GM19351 (cell line): Measurements from ENCODE around the gene FGF18.

Experiments used
- ATAC-seq: cut with Tn5 transposase; IDR thresholded peaks from one replicate; pipeline ENCODE4 v1.9.1; 2021; ENCODE audit warnings: mild to moderate bottlenecking, moderate library complexity; ENCODE audit not compliant: unreplicated experiment

The FGF18 gene

DNA sequence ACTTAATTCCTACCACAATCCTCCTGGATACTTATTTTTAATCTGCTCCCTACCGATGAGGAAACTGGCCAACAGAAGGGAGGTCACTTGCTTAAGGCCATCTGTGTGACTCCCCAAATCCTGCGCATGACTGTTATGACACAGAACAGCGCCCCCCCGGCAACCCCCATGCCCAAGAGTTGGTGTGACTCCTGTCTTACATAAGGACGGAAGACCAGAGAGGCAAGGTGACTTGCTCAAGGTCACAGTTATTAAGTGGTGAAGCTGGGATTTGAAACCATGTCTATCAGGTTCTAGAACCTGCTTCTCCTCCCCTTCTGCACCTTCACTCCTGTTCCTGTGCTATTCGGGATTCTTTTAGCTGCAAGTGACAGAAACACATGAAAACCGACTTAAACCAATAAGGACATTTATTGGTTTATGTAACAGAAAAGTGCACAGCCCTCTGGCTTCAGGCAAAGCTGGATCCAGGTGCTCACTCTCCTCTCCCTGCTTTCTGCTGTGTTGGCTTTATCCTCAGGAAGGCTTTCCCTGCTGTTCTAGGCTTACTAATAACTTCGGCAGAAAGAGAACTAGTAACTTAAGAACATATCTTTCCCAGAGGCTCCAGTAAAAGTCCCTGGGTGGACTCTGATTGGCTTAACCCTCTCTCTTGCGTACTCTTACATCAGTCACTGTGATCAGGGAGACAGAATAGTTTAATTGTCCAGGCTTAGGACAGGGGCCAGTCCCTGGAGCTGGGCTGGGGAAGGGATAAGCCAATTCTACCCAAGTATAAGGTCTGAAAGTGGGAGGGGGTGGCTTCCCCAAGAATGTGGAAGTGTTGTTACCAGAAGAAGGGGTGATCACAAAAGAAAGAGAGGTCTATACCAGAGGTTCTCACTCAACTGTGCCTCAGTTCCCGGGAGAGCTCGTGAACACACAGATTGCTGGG is 43.7 kb downstream of the FGF18 start:
- no peak for ATAC-seq

DNA sequence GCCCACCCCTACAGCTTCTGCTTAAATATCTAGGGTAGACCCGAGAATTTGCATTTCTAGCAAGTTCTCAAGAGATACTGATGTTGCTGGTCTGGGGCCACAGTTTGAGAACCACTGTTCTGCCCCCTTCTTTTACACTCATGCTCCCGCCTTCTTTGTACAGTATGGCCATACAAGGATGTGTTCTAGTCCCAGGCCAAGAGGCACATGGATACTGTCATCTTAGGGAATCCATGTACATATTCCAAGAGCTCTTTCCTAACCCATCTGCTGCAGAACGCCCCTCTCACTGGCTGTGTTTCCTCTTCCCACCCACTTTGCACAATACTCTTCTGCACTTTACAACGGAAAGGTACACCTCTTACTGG is 44.4 kb downstream of the FGF18 start:
- no peak for ATAC-seq

DNA sequence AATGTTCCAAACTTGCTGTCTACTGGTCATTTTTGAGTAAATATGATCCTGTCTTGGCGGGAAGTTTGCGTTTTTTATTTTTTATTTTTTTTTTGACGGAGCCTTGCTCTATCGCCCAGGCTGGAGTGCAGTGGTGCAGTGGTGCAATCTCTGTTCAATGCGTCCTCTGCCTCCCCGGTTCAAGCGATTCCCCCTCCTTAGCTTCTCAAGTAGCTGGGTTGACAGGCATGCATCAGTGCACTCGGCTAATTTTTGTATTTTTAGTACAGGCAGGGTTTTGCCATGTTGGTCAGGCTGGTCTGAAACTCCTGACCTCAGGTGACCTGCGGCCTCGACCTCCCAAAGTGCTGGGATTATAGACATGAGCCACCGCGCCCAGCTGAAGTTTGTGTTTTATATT is 45.4 kb downstream of the FGF18 start:
- ATAC-seq: no peak

DNA sequence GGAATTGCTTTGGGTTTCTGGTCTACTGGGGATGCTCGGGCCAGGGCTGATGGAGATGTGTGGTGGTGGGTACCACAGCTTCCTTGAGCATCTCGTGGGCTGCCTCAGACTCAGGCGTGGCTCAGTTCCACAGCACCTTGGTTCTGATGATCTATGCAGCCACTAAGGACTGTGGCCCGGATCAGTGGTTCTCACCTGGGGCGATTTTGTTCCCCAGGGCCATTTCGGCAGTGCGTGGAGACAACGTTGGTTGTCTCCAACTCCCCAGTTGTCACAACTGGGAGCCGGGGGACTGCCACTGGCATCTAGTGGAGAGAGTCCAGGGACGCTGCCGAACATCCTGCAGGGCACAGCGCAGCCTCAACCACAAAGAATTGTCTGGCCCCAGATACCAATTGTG is 47.7 kb downstream of the FGF18 start:
- no peak for ATAC-seq

DNA sequence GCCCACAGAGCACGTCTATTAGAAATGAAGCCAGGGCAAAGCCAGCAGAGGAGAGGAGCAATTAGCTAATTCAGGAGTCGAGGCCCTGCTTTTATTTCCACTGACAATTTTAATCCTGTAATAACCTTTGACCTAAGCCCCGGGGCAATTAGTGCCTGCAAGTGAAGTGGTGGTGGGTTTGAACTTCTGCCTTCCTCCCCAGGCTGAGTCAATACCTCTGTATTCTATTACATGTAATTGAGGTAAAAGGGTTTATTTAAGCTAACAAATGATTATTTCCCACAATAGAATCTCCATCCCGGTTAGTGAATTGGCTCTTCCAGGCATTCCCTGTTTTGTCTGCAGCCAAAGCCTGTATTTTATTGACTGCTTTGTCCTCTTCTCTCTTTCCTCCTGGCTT is 49.9 kb downstream of the FGF18 start:
- ATAC-seq: no peak

DNA sequence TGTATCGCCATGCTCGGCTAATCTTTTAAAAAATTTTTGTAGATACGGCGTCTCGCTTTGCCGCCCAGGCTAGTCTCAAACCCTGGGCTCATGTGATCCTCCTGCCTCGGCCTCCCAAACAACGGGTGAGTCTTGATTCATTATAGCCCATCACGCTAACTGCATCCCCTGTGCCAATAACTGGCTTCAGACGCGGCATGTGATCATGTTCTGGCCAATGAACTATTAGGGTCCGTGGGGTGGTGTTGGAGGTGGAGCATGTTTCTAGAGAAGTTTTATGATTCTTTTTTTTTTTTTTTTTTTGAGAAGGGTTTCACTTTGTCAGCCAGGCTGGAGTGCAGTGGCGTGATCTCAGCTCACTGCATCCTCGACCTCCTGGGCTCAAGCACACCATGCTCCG is 51.0 kb downstream of the FGF18 start:
- ATAC-seq: no peak

DNA sequence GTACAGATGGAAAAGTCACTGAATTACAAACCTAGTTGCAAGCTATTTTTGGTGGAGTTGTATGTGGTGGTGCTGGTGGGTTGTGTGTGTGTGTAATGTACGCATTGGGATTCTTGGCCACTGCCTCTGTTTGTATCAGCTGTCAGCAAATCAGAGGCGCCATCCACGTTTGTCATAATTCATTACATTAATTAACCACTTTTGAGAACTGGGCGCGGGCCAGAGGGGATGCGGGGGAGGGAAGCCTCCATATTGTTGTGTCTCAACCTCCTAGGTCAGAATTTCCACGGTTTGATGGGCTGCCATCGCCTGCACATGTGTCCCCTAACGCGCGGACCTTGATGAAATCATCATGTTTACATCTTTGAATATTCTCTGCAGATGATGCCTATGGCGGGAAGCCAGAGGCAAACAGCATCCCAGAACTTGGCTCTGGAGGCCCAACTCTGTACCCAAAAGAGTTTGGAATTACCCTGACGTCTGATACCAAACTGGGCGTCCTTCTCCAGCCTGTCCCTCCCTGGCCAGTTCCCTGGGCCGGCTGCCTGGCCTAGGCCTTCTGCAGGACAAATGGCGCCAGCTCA is 54.9 kb downstream of the FGF18 start:
- ATAC-seq: no peak

DNA sequence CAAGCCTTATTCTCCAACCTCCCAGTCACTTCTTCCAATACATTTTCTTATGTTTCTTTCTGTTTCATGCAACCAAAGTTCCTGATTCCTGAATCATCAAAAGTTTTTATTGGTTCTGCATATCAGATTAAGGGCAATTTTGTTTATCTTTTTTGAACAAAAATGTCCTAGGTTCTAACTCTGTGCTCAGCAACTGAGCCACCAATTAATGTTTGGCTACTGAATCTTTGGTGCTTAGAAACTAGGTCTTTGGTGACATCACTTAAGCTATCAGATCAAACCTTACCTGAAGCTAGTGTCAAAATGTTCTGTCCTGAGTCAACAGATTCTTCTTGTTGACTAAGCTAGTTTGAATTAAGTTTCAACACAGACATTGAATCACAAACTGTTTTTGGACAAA is 56.1 kb downstream of the FGF18 start:
- ATAC-seq: no peak

DNA sequence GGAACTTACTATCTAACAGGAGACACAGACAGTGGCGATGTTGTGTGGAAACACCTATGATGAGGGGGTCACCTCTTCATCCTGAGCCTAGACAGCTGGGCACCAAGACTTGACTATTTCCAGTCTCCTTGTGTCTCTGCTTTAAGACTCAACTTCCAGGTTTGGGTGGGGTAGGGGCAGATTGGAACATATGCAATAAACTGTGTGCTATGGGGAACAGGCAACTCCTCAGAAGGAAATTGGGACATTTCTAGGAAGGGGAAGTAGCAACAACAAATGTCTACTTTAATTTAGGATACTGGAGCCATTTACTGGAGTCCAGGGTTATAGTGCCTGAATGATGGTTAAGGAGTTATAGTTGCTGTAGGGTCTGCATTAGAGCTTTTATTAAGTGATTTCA is 57.3 kb downstream of the FGF18 start:
- ATAC-seq: no peak

DNA sequence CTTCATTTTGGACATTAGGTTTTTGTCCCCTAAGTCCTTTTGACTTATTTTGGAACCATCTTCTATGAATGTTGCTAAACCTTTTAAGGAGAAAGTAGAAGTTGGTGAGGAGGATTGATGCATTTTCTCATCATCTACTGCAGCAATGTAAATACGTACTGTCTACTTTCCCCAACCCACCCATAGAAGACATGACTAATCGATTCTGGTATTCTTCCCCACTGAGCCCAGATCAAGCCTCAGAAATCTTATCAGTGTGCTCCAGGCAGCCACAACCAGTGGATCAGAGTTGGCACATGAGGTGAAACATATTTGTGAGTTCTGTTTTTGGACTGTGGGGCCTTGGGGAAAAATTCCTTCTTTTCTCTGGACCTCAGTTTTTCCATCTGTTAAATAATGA is 57.7 kb downstream of the FGF18 start:
- ATAC-seq: no peak

DNA sequence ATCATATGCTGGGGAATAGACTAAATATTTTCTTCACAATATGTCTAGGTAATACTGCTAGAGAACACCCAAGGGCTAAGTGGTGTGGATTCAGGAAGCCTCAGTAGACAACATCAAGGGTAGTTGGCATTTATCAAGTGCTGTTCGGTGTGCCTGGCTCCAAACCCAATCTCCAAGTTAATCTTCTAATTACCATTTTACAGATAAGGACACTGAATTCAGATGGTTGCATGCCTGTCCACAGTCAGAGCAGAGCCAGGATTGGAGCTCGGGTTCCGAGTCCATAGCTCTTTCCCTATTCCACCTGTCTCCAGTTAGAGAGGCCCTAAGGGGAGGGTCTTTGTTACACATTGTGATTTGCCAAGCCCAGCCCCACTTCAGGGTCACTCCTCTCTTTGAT is 58.2 kb downstream of the FGF18 start:
- no peak for ATAC-seq

DNA sequence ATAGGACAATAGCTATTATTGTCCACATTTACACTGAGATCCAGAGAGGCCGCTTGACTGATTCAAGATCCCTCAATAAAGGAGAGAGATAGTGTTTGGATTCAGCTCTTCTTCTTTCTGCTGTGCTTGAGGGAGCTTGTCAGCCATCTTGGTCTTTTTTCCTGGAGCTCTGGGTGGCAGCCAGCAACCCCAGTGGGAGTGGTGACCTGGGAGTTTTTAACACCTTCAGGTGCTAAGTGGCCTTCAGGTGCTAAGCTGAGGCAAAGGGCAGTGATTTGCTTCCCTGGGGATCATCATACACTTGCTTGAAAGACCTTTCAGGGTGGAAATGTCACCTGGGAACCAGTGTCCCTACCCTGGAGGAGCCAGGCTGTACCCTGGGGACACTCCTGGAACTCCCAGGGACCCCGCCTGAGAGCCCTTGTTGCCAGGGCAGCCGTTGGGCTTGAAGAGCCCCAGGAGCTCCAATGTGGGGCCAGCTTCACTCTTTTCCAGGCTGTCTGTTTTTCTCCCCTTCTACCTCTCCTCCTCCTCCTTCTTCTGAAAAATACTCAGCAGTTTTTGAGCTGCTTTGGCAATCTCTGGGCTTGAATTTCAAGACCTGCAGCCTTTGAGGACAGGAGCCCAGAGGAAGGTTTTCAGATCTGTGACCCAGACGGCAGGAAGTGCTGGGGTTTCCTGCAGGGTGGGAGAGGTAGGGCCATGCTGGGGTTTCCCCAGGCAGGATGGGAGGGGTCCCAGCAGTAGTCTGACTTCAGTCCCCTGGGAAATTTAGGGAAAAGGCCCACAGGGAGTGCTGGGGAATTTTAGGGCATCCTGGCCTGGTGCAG is 59.7 kb downstream of the FGF18 start:
- no peak for ATAC-seq

DNA sequence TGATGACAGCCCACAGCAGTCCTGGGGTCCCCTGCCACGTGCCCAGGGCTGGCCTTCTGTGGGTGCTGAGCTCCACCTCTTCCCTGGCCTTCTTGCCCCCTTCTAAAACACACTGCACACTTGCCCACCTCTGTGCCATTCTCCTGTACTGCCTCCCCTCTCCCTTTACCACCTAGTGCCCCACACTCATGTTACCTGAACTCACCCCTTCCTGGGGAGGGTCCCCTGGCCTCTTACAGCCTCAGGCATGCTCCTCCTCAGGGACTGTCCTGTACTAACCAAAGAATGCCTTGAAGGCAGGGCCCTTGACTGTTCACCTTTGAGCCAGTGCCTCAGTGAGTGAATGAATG is 60.3 kb downstream of the FGF18 start:
- ATAC-seq: no peak

DNA sequence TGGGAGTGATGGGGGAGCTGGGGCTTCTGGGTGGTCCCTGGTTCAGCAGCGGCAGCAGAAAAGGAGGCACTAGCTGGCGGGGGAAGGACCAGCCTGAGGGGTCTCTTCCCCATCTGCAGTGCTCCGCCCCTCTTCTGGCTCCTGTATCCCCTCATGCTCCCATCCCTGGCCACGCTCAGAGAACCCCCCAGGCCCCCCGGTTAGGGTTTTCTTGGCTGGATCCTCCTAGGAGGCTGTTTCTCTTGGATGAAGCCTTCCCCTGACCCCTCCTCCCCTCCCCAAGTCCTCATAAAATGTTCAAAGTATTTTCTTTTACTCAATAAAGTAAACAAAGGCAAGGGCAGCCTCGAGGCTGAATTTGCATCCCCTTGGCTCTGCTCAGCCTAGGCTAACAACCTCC is 60.8 kb downstream of the FGF18 start:
- no peak for ATAC-seq

DNA sequence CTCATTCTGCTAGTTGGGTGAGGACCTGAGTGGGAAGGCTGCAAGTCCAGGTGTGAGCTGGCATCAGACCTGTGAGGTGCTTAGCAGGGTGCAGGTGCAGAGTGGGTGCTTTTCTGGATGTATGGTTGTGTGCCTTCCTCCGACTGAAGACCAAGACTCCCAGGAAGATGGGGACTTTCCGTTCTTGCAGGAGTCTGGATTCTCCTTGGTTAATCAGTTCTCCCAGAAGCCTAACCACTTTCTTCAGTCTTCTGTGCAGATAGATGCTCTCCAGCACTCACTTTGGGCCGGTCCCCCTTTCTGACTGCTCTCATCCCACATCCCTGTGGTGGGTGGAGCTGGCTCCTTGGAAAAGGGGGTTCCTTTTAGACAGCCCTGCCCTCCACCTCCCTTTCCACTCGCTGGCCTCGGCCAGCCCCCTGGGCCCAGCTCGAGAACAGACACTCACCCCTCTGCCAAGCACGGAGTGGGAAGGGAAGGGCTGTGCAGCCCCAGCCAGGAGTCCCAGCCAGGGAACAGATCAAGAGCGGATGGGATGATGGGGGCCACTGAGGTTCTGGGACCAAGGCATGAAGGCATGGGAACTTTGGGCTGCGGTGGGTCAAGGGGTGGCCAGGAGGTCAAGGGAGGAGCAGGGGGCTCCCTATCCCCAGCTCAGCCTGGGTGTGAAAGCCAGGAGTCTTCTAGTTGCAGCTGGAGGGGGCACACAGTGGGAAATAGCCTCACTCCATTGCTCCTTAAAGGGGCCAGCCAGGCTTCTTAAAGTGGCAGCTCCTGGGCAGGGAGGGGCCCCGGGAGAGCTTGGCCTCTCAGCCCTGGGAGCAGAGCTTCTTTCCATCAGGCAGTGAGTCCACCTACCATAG is 62.4 kb downstream of the FGF18 start:
- ATAC-seq: no peak

DNA sequence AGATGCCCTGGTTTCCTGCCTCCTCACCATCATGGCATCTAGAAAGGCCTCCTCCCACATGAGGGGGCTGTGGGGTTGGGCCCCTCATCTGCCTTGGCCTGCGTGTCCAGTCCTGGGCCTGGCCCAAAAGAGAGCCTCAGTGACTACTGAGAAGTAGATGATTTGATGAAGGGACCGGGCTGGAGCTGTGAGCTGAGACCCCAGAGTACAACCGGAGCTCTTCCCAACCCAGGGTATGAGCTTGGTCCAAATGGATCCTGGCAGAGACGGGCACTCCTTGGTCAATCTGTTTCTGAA is 62.9 kb downstream of the FGF18 start:
- ATAC-seq: no peak

DNA sequence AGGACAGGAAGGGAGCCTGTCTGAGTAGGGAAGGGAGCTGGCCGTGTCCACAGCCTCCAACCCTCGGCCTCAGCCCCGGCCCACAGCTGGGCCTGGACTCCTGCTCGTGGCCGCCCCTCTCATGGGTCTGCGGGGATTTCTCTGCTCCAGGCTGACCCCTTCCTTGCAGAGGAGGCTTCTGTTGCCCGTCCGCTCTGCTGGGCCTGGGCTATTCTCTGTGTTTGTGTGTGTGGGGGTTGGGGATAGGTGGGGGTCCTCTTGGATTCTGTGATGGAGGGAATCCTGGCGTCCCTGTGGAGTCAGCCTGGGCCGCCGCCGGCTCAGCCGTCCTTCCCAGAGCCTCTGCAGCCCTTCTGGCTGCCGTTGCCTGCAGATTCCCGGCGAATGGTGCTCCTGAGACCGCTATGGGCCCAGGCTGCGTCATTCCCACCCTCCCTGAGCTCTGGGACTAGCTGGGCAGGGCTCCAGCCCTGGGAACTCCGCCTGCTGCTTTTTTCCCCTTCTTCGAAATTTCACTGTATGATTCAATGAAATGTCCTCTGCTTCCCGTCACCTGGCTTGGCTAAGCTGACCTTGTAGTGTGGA is 64.2 kb downstream of the FGF18 start:
- no peak for ATAC-seq

DNA sequence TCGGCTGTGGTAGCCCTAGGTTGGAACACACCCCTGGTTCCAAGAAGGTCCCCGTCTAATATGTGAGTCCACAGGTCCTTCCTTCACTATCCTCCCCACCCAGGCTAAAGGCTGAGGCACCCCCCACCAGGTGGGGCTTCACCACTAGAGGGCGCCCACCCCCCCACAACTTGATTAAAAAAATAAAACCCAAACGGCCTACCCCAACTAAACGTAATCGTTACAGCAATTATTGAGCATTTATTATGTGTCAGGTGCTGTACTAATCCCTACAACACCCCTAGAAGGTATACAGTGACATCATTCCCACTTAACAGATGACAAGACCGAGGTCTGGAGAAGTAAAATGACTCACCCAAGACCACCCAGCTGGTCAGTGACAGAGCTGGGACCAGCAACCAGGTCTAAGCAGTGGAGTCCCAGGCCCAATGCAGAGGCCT is 65.0 kb downstream of the FGF18 start:
- no peak for ATAC-seq

DNA sequence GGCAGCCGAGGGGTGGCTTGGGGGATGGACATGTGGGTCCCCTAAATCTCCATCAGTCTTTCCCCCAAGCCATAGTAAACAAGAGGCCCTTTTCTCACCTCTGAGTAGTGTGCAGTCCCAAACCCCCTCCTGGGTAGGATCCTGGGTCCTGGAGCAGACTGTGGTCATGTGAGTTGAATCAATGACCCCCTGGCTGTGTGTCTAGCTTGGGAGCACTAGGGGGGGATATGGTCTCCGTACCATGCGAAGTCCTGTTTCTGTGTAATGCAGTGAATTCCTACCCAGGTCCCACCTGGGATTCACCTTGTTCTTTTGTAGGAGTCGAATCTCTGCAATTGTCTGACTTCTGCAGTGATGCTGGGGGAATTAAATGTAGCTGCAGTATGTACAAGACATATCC is 66.2 kb downstream of the FGF18 start:
- ATAC-seq: no peak

DNA sequence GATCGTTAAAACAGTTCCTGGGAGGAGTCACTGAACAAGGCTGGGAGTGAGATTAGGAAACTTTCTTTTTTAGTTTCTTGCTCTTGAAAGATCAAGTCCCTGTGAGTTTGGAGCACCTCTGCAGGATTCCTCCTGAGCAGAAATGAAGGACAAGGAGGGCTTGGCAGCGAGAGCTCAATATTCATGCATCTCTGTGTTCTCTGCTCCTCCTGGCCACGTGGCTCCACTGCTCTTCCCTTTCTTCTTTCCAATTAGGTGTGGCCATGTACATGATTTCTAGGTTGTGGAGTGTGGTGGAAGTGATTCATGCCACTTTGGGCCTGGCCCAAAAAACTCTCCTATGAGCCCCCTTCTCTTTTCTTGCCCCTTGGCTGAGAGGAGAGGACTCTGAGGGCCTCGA is 67.2 kb downstream of the FGF18 start:
- ATAC-seq: no peak

DNA sequence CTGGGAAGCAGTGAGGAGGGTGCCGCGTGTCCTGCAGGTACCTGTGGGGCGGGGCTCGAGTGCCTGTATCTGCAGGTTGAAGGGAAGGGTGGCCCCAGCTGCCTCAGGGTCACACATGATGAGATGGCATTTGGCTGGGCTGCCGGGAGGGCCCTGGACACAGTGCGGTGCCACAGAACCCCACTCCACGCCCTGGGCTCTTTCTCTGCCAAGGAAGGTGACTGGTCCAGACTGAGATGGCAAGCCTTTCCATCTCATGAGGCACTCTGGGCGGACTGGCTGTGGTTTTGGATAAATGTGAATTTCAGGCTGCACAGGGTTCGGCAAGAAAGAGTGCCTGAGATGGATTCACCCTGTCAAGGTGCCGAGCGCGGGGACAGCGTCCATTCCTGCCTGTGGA is 69.4 kb downstream of the FGF18 start:
- ATAC-seq: no peak
